Measurements from ENCODE around the gene TUBB2A. TPM values are rescaled to one million over a fixed set of nuclear protein-coding genes. Genes with fewer than 3 reads are reported as not detected.
A peak's percentile ranks its signal among the peaks of the same experiment; 100 is the strongest.

The TUBB2A gene
- total and polyA plus RNA-seq, 2 of the 13 experiments (the other 11 are each of a cell fraction or from before 2014, with no cell fraction given), result 35.3 to 106 TPM

DNA sequence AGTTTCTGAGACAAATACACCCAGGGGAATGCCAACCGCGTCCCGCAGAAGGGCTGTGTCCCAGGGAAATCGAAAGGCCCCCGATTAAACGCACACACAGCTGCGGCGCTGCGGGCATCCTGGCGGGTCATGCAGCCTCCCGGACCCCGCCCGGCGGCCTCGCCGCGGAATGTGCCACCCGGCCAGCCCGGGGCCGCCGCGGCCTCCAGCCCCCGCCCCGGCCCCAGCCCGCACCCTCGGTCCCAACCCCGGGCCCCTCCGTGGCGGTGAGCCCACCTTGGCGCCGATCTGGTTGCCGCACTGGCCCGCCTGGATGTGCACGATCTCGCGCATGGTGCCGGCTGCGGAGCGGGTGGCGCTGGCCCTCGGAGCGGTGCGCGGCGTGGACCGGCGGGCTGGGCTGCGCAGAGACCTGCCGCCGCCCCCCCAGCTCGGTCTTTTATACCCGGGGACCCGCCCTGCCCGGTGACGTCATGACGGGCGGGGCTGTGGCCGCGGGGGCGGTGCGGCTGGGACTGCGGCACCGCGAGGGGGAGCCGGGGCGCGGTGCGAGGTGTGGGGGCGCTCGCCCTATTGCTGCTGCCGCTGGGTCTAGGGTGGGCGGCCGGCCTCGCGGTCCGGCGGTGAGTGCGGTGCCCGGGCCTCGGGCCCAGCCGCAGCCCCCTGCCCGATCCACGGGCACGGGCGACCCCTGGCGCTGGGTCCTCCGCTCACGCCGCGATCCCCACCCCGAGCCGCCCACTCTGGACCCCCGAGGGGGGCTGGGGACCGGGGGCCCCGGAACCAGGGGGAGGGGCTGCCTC, at the start of gene TUBB2A (continued):
- TF ChIP-seq, protein P1, sequence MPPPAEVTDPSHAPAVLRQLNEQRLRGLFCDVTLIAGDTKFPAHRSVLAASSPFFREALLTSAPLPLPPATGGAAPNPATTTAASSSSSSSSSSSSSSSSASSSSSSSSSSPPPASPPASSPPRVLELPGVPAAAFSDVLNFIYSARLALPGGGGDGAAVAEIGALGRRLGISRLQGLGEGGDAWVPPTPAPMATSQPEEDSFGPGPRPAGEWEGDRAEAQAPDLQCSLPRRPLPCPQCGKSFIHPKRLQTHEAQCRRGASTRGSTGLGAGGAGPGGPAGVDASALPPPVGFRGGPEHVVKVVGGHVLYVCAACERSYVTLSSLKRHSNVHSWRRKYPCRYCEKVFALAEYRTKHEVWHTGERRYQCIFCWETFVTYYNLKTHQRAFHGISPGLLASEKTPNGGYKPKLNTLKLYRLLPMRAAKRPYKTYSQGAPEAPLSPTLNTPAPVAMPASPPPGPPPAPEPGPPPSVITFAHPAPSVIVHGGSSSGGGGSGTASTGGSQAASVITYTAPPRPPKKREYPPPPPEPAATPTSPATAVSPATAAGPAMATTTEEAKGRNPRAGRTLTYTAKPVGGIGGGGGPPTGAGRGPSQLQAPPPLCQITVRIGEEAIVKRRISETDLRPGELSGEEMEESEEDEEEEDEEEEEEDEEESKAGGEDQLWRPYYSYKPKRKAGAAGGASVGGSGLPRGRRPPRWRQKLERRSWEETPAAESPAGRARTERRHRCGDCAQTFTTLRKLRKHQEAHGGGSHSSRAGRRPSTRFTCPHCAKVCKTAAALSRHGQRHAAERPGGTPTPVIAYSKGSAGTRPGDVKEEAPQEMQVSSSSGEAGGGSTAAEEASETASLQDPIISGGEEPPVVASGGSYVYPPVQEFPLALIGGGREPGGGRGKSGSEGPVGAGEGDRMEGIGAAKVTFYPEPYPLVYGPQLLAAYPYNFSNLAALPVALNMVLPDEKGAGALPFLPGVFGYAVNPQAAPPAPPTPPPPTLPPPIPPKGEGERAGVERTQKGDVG (CRISPR knock-in tag; IDR thresholded peaks at IDR 0.05; ENCODE audit: borderline replicate concordance), result peak; percentile 40; the same call in 1 of the 2 replicates
- TF ChIP-seq ZNF33B (CRISPR knock-in tag; IDR thresholded peaks at IDR 0.05) (no peak; the same call in 1 of the 2 replicates), SUZ12 (IDR thresholded peaks at IDR 0.05; ENCODE audit: low read depth, low read length) (no peak), ZNF556 (CRISPR knock-in tag; IDR thresholded peaks at IDR 0.05; ENCODE audit: borderline replicate concordance) (peak; percentile 67; the same call in 1 of the 2 replicates), PAF1 (CRISPR knock-in tag; IDR thresholded peaks at IDR 0.05) (no peak), ZNF616 (CRISPR knock-in tag; IDR thresholded peaks at IDR 0.05; ENCODE audit: low read depth) (peak; percentile 64; the same call in 1 of the 2 replicates), ZNF772 (CRISPR knock-in tag; IDR thresholded peaks at IDR 0.05) (no peak), DPF2 (CRISPR knock-in tag; IDR thresholded peaks at IDR 0.05; ENCODE audit: borderline replicate concordance, low read depth) (no peak), ZNF296 (CRISPR knock-in tag; conservative IDR thresholded peaks at IDR 0.05) (no peak), NFE2 (CRISPR knock-in tag; IDR thresholded peaks at IDR 0.05) (no peak), TCF7L2 (IDR thresholded peaks at IDR 0.05; ENCODE audit: low read depth, low read length) (no peak)
- TF ChIP-seq, protein P2, sequence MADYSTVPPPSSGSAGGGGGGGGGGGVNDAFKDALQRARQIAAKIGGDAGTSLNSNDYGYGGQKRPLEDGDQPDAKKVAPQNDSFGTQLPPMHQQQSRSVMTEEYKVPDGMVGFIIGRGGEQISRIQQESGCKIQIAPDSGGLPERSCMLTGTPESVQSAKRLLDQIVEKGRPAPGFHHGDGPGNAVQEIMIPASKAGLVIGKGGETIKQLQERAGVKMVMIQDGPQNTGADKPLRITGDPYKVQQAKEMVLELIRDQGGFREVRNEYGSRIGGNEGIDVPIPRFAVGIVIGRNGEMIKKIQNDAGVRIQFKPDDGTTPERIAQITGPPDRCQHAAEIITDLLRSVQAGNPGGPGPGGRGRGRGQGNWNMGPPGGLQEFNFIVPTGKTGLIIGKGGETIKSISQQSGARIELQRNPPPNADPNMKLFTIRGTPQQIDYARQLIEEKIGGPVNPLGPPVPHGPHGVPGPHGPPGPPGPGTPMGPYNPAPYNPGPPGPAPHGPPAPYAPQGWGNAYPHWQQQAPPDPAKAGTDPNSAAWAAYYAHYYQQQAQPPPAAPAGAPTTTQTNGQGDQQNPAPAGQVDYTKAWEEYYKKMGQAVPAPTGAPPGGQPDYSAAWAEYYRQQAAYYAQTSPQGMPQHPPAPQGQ (CRISPR knock-in tag; IDR thresholded peaks at IDR 0.05; ENCODE audit: borderline replicate concordance), result no peak
- TF ChIP-seq, protein P3, sequence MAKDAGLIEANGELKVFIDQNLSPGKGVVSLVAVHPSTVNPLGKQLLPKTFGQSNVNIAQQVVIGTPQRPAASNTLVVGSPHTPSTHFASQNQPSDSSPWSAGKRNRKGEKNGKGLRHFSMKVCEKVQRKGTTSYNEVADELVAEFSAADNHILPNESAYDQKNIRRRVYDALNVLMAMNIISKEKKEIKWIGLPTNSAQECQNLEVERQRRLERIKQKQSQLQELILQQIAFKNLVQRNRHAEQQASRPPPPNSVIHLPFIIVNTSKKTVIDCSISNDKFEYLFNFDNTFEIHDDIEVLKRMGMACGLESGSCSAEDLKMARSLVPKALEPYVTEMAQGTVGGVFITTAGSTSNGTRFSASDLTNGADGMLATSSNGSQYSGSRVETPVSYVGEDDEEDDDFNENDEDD (CRISPR knock-in tag; IDR thresholded peaks at IDR 0.05; ENCODE audit: borderline replicate concordance), result peak; percentile 75; the same call in 1 of the 2 replicates
- TF ChIP-seq, protein P4, sequence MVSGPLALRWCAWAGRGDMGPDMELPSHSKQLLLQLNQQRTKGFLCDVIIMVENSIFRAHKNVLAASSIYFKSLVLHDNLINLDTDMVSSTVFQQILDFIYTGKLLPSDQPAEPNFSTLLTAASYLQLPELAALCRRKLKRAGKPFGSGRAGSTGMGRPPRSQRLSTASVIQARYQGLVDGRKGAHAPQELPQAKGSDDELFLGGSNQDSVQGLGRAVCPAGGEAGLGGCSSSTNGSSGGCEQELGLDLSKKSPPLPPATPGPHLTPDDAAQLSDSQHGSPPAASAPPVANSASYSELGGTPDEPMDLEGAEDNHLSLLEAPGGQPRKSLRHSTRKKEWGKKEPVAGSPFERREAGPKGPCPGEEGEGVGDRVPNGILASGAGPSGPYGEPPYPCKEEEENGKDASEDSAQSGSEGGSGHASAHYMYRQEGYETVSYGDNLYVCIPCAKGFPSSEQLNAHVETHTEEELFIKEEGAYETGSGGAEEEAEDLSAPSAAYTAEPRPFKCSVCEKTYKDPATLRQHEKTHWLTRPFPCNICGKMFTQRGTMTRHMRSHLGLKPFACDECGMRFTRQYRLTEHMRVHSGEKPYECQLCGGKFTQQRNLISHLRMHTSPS (CRISPR knock-in tag; IDR thresholded peaks at IDR 0.05; ENCODE audit: low read depth), result no peak; the same call in 1 of the 2 replicates
- TF ChIP-seq, protein P5, sequence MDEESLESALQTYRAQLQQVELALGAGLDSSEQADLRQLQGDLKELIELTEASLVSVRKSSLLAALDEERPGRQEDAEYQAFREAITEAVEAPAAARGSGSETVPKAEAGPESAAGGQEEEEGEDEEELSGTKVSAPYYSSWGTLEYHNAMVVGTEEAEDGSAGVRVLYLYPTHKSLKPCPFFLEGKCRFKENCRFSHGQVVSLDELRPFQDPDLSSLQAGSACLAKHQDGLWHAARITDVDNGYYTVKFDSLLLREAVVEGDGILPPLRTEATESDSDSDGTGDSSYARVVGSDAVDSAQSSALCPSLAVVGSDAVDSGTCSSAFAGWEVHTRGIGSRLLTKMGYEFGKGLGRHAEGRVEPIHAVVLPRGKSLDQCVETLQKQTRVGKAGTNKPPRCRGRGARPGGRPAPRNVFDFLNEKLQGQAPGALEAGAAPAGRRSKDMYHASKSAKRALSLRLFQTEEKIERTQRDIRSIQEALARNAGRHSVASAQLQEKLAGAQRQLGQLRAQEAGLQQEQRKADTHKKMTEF (CRISPR knock-in tag; IDR thresholded peaks at IDR 0.05), result peak; percentile 65; the same call in 1 of the 2 replicates
- TF ChIP-seq, protein P6, sequence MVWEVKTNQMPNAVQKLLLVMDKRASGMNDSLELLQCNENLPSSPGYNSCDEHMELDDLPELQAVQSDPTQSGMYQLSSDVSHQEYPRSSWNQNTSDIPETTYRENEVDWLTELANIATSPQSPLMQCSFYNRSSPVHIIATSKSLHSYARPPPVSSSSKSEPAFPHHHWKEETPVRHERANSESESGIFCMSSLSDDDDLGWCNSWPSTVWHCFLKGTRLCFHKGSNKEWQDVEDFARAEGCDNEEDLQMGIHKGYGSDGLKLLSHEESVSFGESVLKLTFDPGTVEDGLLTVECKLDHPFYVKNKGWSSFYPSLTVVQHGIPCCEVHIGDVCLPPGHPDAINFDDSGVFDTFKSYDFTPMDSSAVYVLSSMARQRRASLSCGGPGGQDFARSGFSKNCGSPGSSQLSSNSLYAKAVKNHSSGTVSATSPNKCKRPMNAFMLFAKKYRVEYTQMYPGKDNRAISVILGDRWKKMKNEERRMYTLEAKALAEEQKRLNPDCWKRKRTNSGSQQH (CRISPR knock-in tag; IDR thresholded peaks at IDR 0.05; ENCODE audit: low read depth), result 0 out of 2 replicates have a peak, but pooled peaks have one; percentile 48

All from HepG2 (cell line).